C4-2B (cell line): Measurements from ENCODE around the gene FAM83G.
A peak's percentile ranks its signal among the peaks of the same experiment; 100 is the strongest.

Experiments
- ZFX ChIP-seq: fragments of 450-650 bp; IDR thresholded peaks from 2 replicates; pipeline ENCODE4 v1.6.1; 2017
- TF ChIP-seq, protein P1 (sequence below): fragments of 450-650 bp; conservative IDR thresholded peaks from 2 replicates; pipeline ENCODE4 v1.5.1; 2017; ENCODE audit warnings: mild to moderate bottlenecking

GRCh38 chr17:19004421-19005136 is at the start of gene FAM83G:
- TF ChIP-seq, protein P1, sequence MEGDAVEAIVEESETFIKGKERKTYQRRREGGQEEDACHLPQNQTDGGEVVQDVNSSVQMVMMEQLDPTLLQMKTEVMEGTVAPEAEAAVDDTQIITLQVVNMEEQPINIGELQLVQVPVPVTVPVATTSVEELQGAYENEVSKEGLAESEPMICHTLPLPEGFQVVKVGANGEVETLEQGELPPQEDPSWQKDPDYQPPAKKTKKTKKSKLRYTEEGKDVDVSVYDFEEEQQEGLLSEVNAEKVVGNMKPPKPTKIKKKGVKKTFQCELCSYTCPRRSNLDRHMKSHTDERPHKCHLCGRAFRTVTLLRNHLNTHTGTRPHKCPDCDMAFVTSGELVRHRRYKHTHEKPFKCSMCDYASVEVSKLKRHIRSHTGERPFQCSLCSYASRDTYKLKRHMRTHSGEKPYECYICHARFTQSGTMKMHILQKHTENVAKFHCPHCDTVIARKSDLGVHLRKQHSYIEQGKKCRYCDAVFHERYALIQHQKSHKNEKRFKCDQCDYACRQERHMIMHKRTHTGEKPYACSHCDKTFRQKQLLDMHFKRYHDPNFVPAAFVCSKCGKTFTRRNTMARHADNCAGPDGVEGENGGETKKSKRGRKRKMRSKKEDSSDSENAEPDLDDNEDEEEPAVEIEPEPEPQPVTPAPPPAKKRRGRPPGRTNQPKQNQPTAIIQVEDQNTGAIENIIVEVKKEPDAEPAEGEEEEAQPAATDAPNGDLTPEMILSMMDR = no peak
- TF ChIP-seq ZFX = 0 out of 2 replicates have a peak, but pooled peaks have one; percentile 31
